Tibial nerve (tissue), 4 donors: ENCODE measurements around the gene GRM8.

ENCODE experiments used
- CTCF ChIP-seq, 5 experiments: fragments of 200-600 bp in 3 of 5; fragments of 450-650 bp in 2 of 5; sonication (generic) in 3 of 5; IDR thresholded peaks; one replicate each; pipeline ENCODE4 v1.5.1; 2016 to 2019; ENCODE audit warnings: antibody characterized with exemption in 5 of 5, mild to moderate bottlenecking in 3 of 5, moderate library complexity in 2 of 5
- EP300 ChIP-seq, 2 donors: sonication (generic); formaldehyde crosslinking; IDR thresholded peaks; one replicate each; pipeline ENCODE4 v1.6.1; 2017; ENCODE audit warnings: antibody characterized with exemption in 2 of 2, mild to moderate bottlenecking in 1 of 2
- POLR2A ChIP-seq, 2 donors: fragments of 450-650 bp; IDR thresholded peaks; one replicate each; pipeline ENCODE4 v1.6.1; 2017; ENCODE audit warnings: antibody characterized with exemption in 2 of 2, mild to moderate bottlenecking in 2 of 2, moderate library complexity in 2 of 2

- TF ChIP-seq CTCF (IDR thresholded peaks at IDR 0.05) = no peak
- no peak for TF ChIP-seq POLR2A (IDR thresholded peaks at IDR 0.05)
- no peak for TF ChIP-seq EP300 (IDR thresholded peaks at IDR 0.05)
Observed at GRCh38 chr7:126698909-126699308, 553.8 kb downstream of the GRM8 start.
